Stimulated activated naive B cell treated with anti-CD40 and anti-IgM and Interleukin-4, amounts not matched to agents 10 μg/mL and 1 μg/mL and 100 μg/mL, for 72 hours (primary cell): ENCODE data around the gene PIWIL4.

Experiments used
- ATAC-seq, 2 donors: fragments of 150-1000 bp; cut with Tn5 transposase; replicated peaks; 2 replicates each; pipeline ENCODE4 v1.10.0; 2021; ENCODE audit warnings: moderate library complexity in 1 of 2
- DNase-seq: peaks from one replicate; pipeline ENCODE4 v3.0.0; 2021
- H3K27ac Mint-ChIP-seq: one replicate; pipeline ENCODE4 v1.8.0; 2022; ENCODE audit warnings: mild to moderate bottlenecking, mixed read lengths
- H3K27me3 Mint-ChIP-seq, 2 donors: one replicate each; pipeline ENCODE4 v1.8.0; 2022; ENCODE audit warnings: mixed read lengths in 2 of 2
- H3K36me3 Mint-ChIP-seq, 2 donors: one replicate each; pipeline ENCODE4 v1.8.0; 2022; ENCODE audit warnings: mixed read lengths in 2 of 2, mild to moderate bottlenecking in 1 of 2
- H3K4me1 Mint-ChIP-seq, 2 donors: one replicate each; pipeline ENCODE4 v1.8.0; 2022; ENCODE audit warnings: mixed read lengths in 2 of 2, mild to moderate bottlenecking in 1 of 2
- H3K4me3 Mint-ChIP-seq, 2 donors: one replicate each; pipeline ENCODE4 v1.8.0; 2022; ENCODE audit warnings: mild to moderate bottlenecking in 2 of 2, mixed read lengths in 2 of 2, moderate library complexity in 1 of 2
- H3K9me3 Mint-ChIP-seq, 2 donors: one replicate each; pipeline ENCODE4 v1.8.0; 2022; ENCODE audit warnings: mixed read lengths in 2 of 2, mild to moderate bottlenecking in 1 of 2

The PIWIL4 gene

DNA sequence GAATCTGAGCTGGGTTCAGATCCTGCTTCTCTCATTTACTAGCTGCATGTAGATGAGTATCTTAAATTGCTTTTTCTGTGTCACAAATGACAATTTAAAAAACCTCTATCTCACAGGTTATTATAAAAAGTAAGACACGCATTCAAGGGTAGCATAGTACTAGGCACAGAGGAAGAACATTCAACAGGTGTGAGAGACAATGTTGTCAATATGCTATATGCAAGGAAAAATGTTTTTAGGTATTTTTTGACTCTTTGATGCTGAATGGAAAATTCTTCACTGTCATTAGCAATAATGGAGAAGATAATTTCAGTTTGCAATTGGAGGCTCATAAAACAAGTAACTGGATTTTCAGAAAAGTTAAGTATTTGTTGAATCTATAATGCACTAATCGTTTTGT is 81.6 kb downstream of the PIWIL4 start:
- peaks cover 7 to 20% of the 10 kb centered on the region in 2 donors for H3K27me3 Mint-ChIP-seq
- DNase-seq (no peak), ATAC-seq (no peak)
- H3K4me3 Mint-ChIP-seq: no peak overlapping the region
- H3K27ac Mint-ChIP-seq: no peak overlapping the region
- no peaks in the 10 kb centered on the region for H3K9me3 Mint-ChIP-seq
- no peaks in the 10 kb centered on the region for H3K36me3 Mint-ChIP-seq
- H3K4me1 Mint-ChIP-seq: no peaks in the 10 kb centered on the region

DNA sequence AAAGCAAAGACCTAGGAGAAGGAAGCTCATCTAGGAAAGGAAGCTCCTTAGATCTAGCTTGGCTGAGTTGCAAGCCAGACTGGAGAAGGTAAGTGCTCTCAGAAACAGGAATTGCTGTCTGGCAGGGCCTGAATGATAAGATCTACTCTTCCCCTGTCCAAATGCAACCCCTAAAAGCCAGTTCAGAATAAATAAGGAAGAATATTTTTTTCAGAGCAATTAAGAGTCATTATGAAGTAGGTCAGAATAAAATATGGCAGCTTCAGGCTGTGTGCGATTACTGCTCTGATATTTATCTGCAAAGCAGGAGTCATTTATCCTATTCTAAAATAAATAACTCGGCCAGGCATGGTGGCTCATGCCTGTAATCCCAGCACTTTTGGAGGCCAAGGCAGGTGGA is 82.1 kb downstream of the PIWIL4 start:
- H3K4me3 Mint-ChIP-seq: no peak overlapping the region
- H3K27me3 Mint-ChIP-seq: peaks cover 7 to 20% of the 10 kb centered on the region in 2 donors
- no peaks in the 10 kb centered on the region for H3K4me1 Mint-ChIP-seq
- no peak for ATAC-seq
- no peak overlapping the region for H3K27ac Mint-ChIP-seq
- no peaks in the 10 kb centered on the region for H3K36me3 Mint-ChIP-seq
- no peaks in the 10 kb centered on the region for H3K9me3 Mint-ChIP-seq
- no peak for DNase-seq

DNA sequence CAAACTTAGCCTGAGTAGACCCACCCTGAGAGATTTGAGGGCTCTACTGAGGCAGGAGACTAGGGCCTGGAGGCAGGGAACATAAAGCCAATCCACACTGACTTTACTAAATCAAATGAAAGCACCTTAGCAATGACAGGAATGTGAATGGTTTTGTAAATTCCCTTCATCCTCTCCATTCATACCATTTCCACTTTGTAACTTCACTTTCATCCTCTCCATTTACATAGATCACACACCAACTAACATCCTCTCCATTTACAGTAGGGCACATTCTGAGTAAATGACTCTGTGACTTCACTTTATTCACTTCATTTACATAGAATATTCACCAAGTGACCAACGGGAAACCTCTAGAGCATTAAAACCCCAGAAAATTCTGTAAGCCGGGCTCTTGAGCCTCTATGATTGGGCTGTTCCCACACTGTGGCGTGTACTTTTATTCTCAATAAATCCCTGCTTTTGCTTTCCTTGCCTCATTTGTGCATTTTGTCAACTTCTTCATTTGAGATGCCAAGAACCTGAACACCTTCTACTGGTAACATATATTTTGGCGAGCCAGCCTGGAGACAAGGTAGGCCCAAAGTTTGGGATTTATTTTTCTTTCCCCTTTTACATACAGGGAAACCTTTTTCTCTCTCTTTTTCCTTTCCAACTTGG is 82.9 kb downstream of the PIWIL4 start:
- ATAC-seq (no peak), DNase-seq (no peak)
- no peaks in the 10 kb centered on the region for H3K9me3 Mint-ChIP-seq
- no peak overlapping the region for H3K27ac Mint-ChIP-seq
- H3K36me3 Mint-ChIP-seq: no peaks in the 10 kb centered on the region
- H3K4me1 Mint-ChIP-seq: no peaks in the 10 kb centered on the region
- H3K4me3 Mint-ChIP-seq: no peak overlapping the region
- peaks cover 7 to 20% of the 10 kb centered on the region in 2 donors for H3K27me3 Mint-ChIP-seq

DNA sequence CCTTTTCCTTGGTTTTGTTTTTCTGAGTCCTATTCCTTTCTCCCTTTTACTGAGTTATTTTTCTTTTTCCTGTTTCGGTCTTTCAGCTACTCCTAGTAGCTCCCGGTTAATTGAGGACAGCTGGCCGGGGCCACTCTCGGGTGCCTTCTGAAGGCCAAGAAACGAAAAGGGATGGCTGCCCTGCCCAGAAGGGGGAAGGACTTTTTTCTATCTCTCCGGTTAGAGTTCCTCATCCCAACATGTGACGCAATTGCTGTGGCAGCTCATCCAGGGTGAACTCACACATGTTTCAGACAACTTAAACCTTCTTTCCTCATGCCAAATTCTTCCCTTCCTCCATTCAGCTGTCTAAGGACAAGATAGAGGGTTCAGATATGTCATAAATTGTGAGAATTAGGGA is 83.6 kb downstream of the PIWIL4 start:
- no peak for ATAC-seq
- DNase-seq: no peak
- Mint-ChIP-seq H3K4me3 (no peak overlapping the region), H3K9me3 (no peaks in the 10 kb centered on the region), H3K36me3 (no peaks in the 10 kb centered on the region), H3K27ac (no peak overlapping the region), H3K27me3 (peaks cover 7 to 20% of the 10 kb centered on the region in 2 donors), H3K4me1 (no peaks in the 10 kb centered on the region)

DNA sequence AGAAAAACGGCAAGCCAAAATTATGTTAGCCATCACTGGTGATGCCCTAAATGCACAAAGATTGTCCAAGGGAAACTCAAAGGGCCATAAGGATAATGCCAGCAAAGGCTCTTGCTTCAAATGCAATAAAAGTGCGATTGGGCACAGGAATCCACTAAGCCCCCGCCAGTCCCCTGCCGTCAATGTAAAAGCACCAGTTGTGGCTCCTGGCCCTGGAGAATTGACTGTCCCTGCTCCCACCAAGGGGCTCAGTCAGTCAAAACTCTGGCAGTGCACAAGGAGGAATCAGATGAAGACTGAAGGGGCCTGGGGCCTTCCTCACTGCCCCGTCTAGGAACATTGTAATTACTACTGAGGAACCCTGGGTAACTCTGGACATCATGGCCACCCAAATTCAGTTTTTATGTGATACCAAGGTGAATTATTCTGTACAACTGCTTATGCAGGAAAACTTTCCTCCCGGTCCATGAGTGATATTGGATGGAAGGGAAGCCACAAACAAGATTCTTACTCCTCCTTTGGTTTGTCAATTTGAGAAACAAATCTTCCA is 85.6 kb downstream of the PIWIL4 start:
- Mint-ChIP-seq H3K4me3 (no peak overlapping the region), H3K36me3 (no peaks in the 10 kb centered on the region), H3K4me1 (no peaks in the 10 kb centered on the region), H3K27ac (no peak overlapping the region), H3K9me3 (no peaks in the 10 kb centered on the region), H3K27me3 (peaks cover 11 to 16% of the 10 kb centered on the region in 2 donors)
- ATAC-seq (no peak), DNase-seq (no peak)

DNA sequence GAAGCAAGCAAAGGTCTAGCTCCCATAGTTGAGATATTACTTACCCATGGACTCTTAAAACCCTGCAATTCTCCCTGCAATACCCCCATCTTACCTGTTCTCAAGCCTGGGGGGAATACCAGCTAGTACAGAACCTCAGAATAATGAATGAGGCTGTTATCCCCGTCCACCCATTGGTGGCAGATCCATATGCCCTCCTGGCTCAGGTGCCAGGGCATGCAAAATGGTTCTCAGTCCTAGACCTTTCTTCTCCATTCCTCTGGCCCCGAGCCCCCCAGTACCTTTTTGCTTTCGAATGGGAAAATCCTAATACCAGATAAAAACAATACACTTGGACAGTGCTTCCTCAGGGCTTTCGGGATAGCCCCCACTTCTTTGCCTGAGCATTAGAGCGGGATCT is 86.4 kb downstream of the PIWIL4 start:
- no peak for ATAC-seq
- DNase-seq: no peak
- Mint-ChIP-seq H3K27me3 (peaks cover 12 to 16% of the 10 kb centered on the region in 2 donors), H3K4me3 (no peak overlapping the region), H3K4me1 (no peaks in the 10 kb centered on the region), H3K9me3 (no peaks in the 10 kb centered on the region), H3K27ac (no peak overlapping the region), H3K36me3 (no peaks in the 10 kb centered on the region)

DNA sequence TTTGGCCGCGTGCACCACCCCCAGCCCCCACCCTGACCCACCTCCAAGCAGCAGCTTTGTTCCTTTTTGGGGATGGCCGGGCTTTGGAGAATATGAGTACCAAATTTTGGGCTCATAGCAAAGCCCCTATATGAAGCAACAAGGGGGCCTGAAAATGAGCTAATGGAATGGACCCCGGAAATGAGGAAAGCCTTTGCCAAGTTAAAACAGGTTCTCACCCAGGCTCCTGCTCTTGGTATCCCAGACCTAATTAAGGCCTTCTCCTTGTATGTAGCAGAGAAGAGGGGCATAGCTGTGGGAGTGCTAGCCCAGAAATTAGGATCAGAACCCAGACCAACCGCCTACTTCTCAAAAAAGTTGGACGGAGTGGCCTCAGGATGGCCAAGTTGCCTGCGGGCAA is 87.0 kb downstream of the PIWIL4 start:
- Mint-ChIP-seq H3K4me3 (no peak overlapping the region), H3K9me3 (no peaks in the 10 kb centered on the region), H3K27ac (no peak overlapping the region)

DNA sequence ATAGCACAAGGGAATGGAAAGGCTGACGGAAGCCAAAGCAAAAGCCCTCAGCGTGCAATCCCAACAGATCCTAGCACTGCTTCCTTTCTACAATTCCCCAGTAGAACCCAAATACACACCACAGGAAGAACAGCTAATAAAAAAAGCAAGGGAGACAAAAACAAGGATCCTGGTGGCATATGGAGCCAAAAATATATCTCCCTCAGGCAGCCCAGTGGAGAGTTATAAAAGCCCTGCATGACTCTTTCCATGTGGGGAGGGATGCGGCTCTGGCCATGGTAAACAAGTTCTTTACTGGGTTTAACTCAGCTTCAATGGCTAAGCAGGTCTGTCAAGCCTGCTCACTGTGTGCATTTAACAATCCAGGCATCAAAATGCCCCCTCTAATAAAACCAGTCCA is 88.1 kb downstream of the PIWIL4 start:
- DNase-seq (no peak), ATAC-seq (no peak)
- no peak overlapping the region for H3K4me3 Mint-ChIP-seq
- no peaks in the 10 kb centered on the region for H3K4me1 Mint-ChIP-seq
- no peaks in the 10 kb centered on the region for H3K36me3 Mint-ChIP-seq
- H3K27me3 Mint-ChIP-seq: peaks cover 12 to 16% of the 10 kb centered on the region in 2 donors
- no peaks in the 10 kb centered on the region for H3K9me3 Mint-ChIP-seq
- no peak overlapping the region for H3K27ac Mint-ChIP-seq

More for the DNA sequence above, 87.0 kb downstream of the PIWIL4 start:
- Mint-ChIP-seq H3K36me3 (no peaks in the 10 kb centered on the region), H3K4me1 (no peaks in the 10 kb centered on the region), H3K27me3 (peaks cover 12 to 16% of the 10 kb centered on the region in 2 donors)
- no peak for DNase-seq
- ATAC-seq: no peak

DNA sequence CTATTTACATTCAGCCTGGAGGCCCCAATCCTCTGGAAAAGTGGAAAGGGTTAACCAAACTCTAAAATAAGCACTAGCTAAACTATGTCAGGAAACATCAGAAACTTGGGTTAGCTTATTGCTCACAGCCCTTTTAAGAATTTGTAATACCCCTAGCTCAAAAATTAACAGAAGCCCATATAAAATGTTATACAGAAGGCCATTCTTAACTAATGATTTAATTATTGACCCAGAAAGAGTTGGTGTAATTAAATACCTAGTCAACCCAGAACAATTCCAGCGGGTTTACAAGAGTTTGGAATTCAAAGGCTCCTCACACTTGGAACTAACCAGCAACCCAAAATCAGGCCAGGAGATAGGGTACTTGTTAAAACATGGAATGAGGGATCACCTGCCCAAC is 88.8 kb downstream of the PIWIL4 start:
- no peak overlapping the region for H3K4me3 Mint-ChIP-seq
- H3K36me3 Mint-ChIP-seq: no peaks in the 10 kb centered on the region
- peaks cover 11 to 16% of the 10 kb centered on the region in 2 donors for H3K27me3 Mint-ChIP-seq
- no peak overlapping the region for H3K27ac Mint-ChIP-seq
- DNase-seq (no peak), ATAC-seq (no peak)
- no peaks in the 10 kb centered on the region for H3K9me3 Mint-ChIP-seq
- H3K4me1 Mint-ChIP-seq: no peaks in the 10 kb centered on the region

DNA sequence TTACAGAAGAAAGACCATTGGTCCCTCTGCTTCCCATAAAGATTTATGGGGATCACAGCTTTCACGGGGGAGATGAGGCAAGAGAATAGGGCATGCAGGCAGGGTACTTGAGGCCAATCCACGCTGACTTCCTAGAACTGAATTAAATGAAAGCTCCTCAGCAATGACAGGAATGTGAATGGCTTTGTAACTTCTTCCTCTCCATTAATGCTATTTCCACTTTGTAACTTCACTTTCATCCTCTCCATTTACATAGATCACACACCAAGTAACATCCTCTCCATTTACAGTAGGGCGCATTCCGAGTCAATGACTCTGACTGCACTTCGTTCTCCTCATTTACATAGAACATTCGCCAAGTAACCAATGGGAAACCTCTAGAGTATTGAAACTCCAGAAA is 89.8 kb downstream of the PIWIL4 start:
- Mint-ChIP-seq H3K27ac (no peak overlapping the region), H3K4me3 (no peak overlapping the region), H3K36me3 (no peaks in the 10 kb centered on the region), H3K4me1 (no peaks in the 10 kb centered on the region), H3K9me3 (no peaks in the 10 kb centered on the region), H3K27me3 (peaks cover 14 to 21% of the 10 kb centered on the region in 2 donors)
- DNase-seq: no peak
- ATAC-seq: no peak

DNA sequence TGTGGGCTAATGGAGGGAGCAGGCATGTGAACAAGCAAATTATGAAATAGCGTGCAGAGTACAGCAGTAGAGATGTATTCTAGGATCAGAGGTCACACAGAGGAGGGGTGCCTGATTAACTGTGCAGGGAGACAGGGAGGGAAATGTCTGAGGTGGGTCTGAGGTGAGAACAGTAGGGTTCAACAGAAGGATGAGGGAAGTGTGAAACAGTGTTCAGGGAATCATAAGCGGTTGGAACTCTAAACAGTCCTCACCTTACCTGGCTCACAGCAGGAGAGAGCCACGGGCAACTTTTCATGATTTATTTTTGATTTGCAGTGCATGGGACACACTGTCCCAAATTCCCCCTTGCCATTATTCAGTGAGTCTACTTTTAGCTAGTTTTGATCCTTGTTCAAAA is 90.5 kb downstream of the PIWIL4 start:
- H3K4me3 Mint-ChIP-seq: no peak overlapping the region
- no peaks in the 10 kb centered on the region for H3K9me3 Mint-ChIP-seq
- H3K27me3 Mint-ChIP-seq: peaks cover 9 to 21% of the 10 kb centered on the region in 2 donors
- H3K27ac Mint-ChIP-seq: no peak overlapping the region
- H3K4me1 Mint-ChIP-seq: no peaks in the 10 kb centered on the region
- H3K36me3 Mint-ChIP-seq: no peaks in the 10 kb centered on the region
- DNase-seq (no peak), ATAC-seq (no peak)

DNA sequence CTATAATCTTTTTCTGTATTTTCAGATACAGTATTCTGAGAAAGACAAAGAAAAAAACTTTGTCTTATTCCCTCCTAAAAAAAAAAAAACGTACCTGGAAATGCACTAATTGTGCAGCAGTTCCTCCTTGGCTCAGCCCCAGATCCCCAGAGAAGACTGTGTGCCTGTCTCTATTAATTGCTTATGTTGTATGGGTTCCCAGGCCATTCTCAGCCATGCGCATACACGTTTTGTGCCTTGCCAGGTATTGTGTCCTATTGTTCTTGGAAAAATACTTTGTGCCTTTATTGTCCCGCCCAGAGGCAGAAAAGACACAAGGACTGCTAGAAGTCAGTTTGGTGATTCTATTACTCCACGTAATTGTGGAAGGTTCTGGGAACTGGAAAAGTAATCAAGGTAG is 91.2 kb downstream of the PIWIL4 start:
- Mint-ChIP-seq H3K4me3 (no peak overlapping the region), H3K9me3 (peaks cover 0 to 2% of the 10 kb centered on the region in 2 donors), H3K4me1 (no peaks in the 10 kb centered on the region), H3K36me3 (no peaks in the 10 kb centered on the region), H3K27ac (no peak overlapping the region), H3K27me3 (peaks cover 9 to 21% of the 10 kb centered on the region in 2 donors)
- DNase-seq (no peak), ATAC-seq (no peak)

DNA sequence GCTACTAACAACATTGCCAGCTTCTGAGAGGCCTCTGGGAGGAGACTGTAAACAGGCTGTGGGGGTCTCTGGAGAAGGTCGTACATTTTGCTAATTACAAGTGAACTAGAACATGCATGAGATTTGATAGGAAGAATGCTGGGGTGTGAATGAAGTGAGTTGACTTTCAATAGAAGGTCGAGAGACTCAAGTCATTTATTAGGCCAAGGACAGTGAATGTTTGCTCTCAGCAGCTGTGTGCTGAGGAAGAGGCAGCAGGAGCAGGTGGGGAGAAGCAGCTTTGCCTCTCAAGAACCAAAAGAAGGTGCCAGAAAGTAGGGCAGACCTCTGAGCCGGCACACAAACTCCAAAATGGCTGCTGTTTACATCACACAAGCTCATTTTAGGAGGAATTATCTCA is 91.7 kb downstream of the PIWIL4 start:
- Mint-ChIP-seq H3K27me3 (peaks cover 6 to 21% of the 10 kb centered on the region in 2 donors), H3K9me3 (peaks cover 0 to 2% of the 10 kb centered on the region in 2 donors), H3K36me3 (no peaks in the 10 kb centered on the region), H3K4me1 (no peaks in the 10 kb centered on the region), H3K27ac (no peak overlapping the region), H3K4me3 (no peak overlapping the region)
- no peak for ATAC-seq
- no peak for DNase-seq

DNA sequence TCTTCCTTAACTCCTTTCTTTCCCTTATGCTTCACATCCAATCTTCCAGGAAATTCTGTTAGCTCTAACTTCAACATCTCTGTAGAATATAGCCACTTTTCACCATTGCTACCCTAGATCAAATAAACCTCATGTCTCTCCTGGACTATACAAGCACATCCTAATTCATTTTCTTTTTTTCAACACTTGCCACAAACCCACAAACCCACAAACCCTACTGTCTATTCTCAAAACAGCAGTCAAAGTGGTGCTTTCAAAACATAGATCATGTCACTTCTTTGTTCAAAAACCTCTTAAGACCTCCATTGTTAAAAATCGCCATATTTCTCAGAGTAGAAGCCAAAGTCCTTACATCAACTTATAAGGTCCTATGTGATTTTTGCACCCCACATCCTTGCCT is 94.3 kb downstream of the PIWIL4 start:
- no peak overlapping the region for H3K4me3 Mint-ChIP-seq
- peaks cover 0 to 2% of the 10 kb centered on the region in 2 donors for H3K9me3 Mint-ChIP-seq
- peaks cover 6 to 21% of the 10 kb centered on the region in 2 donors for H3K27me3 Mint-ChIP-seq
- DNase-seq: no peak
- H3K27ac Mint-ChIP-seq: no peak overlapping the region
- no peaks in the 10 kb centered on the region for H3K4me1 Mint-ChIP-seq
- no peak for ATAC-seq
- no peaks in the 10 kb centered on the region for H3K36me3 Mint-ChIP-seq

DNA sequence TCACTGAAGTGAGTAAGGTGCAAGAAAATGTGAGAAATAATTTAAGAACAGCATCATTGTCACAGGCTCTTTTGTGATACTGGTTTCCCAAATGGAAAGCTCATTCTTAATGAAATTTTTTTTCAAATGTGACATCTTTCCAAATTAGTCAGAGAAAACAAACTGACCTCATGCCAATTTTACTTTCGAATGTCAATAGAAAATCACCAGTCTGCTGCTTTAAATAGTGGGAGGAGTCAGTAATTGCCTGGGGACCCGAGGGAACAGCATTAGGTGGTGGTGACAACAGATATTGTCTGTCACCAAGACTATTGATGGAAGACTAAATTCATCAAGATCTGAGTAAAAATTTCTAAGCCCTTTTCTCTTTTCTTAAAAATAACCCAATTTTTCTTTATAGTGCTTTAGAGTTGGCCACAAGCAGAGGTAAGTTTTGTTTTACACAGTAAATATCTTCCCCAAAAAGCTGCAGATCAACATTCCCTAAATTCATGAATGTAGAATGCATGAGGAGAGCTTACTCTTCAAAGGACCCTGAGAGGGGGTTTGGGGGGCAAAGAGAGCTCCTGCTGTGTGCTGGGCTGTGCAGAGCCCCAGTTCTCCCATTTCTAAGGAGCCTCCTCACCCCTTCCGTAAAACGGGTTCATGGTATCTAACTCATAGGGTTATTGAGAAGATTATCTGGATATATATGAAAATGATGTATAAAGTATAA is 95.1 kb downstream of the PIWIL4 start:
- Mint-ChIP-seq H3K4me1 (no peaks in the 10 kb centered on the region), H3K36me3 (no peaks in the 10 kb centered on the region)
- no peak for ATAC-seq

More for the DNA sequence above, 95.1 kb downstream of the PIWIL4 start:
- Mint-ChIP-seq H3K9me3 (peaks cover 0 to 2% of the 10 kb centered on the region in 2 donors), H3K4me3 (no peak overlapping the region), H3K27me3 (peaks cover 6 to 15% of the 10 kb centered on the region in 2 donors), H3K27ac (no peak overlapping the region)
- DNase-seq: no peak
